OCI-LY1 (cell line): Measurements from ENCODE around the gene CCDC88B.

Experiments used
- CTCF ChIP-seq: fragments of 200-600 bp; sonication (generic), shearing (Covaris generic); IDR thresholded peaks from 2 replicates; pipeline ENCODE4 v1.5.1; 2017; ENCODE audit warnings: mild to moderate bottlenecking, antibody characterized with exemption, low read length, moderate library complexity, mixed read lengths
- EZH2 ChIP-seq: fragments of 200-600 bp; sonication (generic), shearing (Covaris generic); IDR thresholded peaks from 2 replicates; pipeline ENCODE4 v1.8.0; 2017; ENCODE audit warnings: borderline replicate concordance, mixed run types, mild to moderate bottlenecking, antibody characterized with exemption, low read length, moderate library complexity, mixed read lengths

- TF ChIP-seq CTCF, result no peak
- no peak for TF ChIP-seq EZH2
Measured at GRCh38 chr11:64296830-64297698, 42.9 kb upstream of the CCDC88B start.
